ENCODE data around the gene CDK5. TPM values are rescaled to one million over a fixed set of nuclear protein-coding genes. Genes with fewer than 3 reads are reported as not detected.

CDK5 gene
- total and polyA plus RNA-seq, 2 of the 13 experiments (the other 11 are each of a cell fraction or from before 2014, with no cell fraction given): 16.4 to 21.3 TPM

GRCh38 chr7:151057506-151057988, at the start of gene CDK5 (continued):
- TF ChIP-seq ZBTB37 (CRISPR knock-in tag; IDR thresholded peaks at IDR 0.05) (peak; percentile 14; the same call in 1 of the 2 replicates), ATF7 (IDR thresholded peaks at IDR 0.05) (no peak), ATF7 (CRISPR knock-in tag; IDR thresholded peaks at IDR 0.05) (no peak), FOXC1 (CRISPR knock-in tag; IDR thresholded peaks at IDR 0.05; ENCODE audit: borderline replicate concordance) (peak; percentile 15; the same call in 1 of the 2 replicates), RFXAP (CRISPR knock-in tag; IDR thresholded peaks at IDR 0.05; ENCODE audit: borderline replicate concordance) (no peak), HDAC6 (IDR thresholded peaks at IDR 0.05; ENCODE audit: low read depth, low read length) (no peak), PHF21A (CRISPR knock-in tag; IDR thresholded peaks at IDR 0.05) (no peak), THAP8 (CRISPR knock-in tag; IDR thresholded peaks at IDR 0.05; ENCODE audit: borderline replicate concordance) (no peak), ZMAT3 (CRISPR knock-in tag; conservative IDR thresholded peaks at IDR 0.05) (no peak), ZNF138 (CRISPR knock-in tag; IDR thresholded peaks at IDR 0.05; ENCODE audit: low read depth) (no peak), IRF1 (CRISPR knock-in tag; IDR thresholded peaks at IDR 0.05; ENCODE audit: low read depth) (no peak), NFKB2 (CRISPR knock-in tag; IDR thresholded peaks at IDR 0.05; ENCODE audit: borderline replicate concordance) (no peak), NRL (CRISPR knock-in tag; IDR thresholded peaks at IDR 0.05; ENCODE audit: borderline replicate concordance) (no peak; the same call in 1 of the 2 replicates), TEAD3 (CRISPR knock-in tag; optimal IDR thresholded peaks at IDR 0.05; ENCODE audit: borderline replicate concordance) (no peak), KLF12 (CRISPR knock-in tag; IDR thresholded peaks at IDR 0.05; ENCODE audit: borderline replicate concordance) (no peak), RBM39 (IDR thresholded peaks at IDR 0.05; ENCODE audit: low read depth, low read length, poor library complexity, severe bottlenecking) (no peak), IRF2 (CRISPR knock-in tag; IDR thresholded peaks at IDR 0.05) (no peak), RBM22 (optimal IDR thresholded peaks at IDR 0.05; ENCODE audit: low read length) (no peak)
- TF ChIP-seq, protein P1, sequence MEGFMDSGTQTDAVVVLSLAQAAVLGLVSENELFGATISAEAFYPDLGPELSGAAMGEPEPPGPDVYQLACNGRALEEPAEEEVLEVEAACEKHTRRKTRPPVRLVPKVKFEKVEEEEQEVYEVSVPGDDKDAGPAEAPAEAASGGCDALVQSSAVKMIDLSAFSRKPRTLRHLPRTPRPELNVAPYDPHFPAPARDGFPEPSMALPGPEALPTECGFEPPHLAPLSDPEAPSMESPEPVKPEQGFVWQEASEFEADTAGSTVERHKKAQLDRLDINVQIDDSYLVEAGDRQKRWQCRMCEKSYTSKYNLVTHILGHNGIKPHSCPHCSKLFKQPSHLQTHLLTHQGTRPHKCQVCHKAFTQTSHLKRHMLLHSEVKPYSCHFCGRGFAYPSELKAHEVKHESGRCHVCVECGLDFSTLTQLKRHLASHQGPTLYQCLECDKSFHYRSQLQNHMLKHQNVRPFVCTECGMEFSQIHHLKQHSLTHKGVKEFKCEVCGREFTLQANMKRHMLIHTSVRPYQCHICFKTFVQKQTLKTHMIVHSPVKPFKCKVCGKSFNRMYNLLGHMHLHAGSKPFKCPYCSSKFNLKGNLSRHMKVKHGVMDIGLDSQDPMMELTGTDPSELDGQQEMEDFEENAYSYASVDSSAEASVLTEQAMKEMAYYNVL (CRISPR knock-in tag; IDR thresholded peaks at IDR 0.05; ENCODE audit: borderline replicate concordance): no peak
- TF ChIP-seq, protein P2, sequence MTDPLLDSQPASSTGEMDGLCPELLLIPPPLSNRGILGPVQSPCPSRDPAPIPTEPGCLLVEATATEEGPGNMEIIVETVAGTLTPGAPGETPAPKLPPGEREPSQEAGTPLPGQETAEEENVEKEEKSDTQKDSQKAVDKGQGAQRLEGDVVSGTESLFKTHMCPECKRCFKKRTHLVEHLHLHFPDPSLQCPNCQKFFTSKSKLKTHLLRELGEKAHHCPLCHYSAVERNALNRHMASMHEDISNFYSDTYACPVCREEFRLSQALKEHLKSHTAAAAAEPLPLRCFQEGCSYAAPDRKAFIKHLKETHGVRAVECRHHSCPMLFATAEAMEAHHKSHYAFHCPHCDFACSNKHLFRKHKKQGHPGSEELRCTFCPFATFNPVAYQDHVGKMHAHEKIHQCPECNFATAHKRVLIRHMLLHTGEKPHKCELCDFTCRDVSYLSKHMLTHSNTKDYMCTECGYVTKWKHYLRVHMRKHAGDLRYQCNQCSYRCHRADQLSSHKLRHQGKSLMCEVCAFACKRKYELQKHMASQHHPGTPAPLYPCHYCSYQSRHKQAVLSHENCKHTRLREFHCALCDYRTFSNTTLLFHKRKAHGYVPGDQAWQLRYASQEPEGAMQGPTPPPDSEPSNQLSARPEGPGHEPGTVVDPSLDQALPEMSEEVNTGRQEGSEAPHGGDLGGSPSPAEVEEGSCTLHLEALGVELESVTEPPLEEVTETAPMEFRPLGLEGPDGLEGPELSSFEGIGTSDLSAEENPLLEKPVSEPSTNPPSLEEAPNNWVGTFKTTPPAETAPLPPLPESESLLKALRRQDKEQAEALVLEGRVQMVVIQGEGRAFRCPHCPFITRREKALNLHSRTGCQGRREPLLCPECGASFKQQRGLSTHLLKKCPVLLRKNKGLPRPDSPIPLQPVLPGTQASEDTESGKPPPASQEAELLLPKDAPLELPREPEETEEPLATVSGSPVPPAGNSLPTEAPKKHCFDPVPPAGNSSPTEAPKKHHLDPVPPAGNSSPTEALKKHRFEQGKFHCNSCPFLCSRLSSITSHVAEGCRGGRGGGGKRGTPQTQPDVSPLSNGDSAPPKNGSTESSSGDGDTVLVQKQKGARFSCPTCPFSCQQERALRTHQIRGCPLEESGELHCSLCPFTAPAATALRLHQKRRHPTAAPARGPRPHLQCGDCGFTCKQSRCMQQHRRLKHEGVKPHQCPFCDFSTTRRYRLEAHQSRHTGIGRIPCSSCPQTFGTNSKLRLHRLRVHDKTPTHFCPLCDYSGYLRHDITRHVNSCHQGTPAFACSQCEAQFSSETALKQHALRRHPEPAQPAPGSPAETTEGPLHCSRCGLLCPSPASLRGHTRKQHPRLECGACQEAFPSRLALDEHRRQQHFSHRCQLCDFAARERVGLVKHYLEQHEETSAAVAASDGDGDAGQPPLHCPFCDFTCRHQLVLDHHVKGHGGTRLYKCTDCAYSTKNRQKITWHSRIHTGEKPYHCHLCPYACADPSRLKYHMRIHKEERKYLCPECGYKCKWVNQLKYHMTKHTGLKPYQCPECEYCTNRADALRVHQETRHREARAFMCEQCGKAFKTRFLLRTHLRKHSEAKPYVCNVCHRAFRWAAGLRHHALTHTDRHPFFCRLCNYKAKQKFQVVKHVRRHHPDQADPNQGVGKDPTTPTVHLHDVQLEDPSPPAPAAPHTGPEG (CRISPR knock-in tag; IDR thresholded peaks at IDR 0.05): no peak

All from HepG2 (cell line).